Breast epithelium (tissue), 4 donors: ENCODE results near the gene HDAC3. TPM values are rescaled to one million over a fixed set of nuclear protein-coding genes. Genes with fewer than 3 reads are reported as not detected.

ENCODE experiments used
- DNase-seq, 2 donors: peaks; one replicate each; pipeline ENCODE4 v3.0.0-alpha.2; 2019; ENCODE audit warnings: low spot score in 2 of 2
- H3K27ac ChIP-seq, 2 donors: fragments of 200-600 bp; sonication (generic) in 1 of 2; one replicate each; pipeline ENCODE4 v1.5.1; 2016 to 2019; ENCODE audit warnings: mild to moderate bottlenecking in 1 of 2
- H3K27me3 ChIP-seq, 2 donors: fragments of 200-600 bp; sonication (generic) in 1 of 2; one replicate each; pipeline versions ENCODE4 v1.5.1 to v1.6.0; 2017 to 2019; ENCODE audit warnings: control low read depth in 1 of 2, mild to moderate bottlenecking in 1 of 2
- H3K36me3 ChIP-seq: fragments of 200-600 bp; one replicate; pipeline ENCODE4 v1.5.1; 2019
- H3K4me1 ChIP-seq, 2 donors: fragments of 200-600 bp; sonication (generic); one replicate each; pipeline ENCODE4 v1.5.1; 2016 to 2019; ENCODE audit warnings: control low read depth in 1 of 2
- H3K4me3 ChIP-seq, 3 donors: fragments of 200-600 bp; sonication (generic); 1 replicate in 2 of 3; 2 replicates in 1 of 3; pipeline ENCODE4 v1.5.1; 2016 to 2019; ENCODE audit warnings: mild to moderate bottlenecking in 3 of 3, moderate library complexity in 2 of 3
- H3K9me3 ChIP-seq, 2 donors: fragments of 200-600 bp; sonication (generic) in 1 of 2; one replicate each; pipeline ENCODE4 v1.5.1; 2016 to 2019; ENCODE audit warnings: control low read depth in 1 of 2
- POLR2A ChIP-seq: fragments of 450-650 bp; IDR thresholded peaks from one replicate; pipeline ENCODE4 v1.6.1; 2016; ENCODE audit warnings: antibody characterized with exemption, mild to moderate bottlenecking, moderate library complexity
- POLR2AphosphoS5 ChIP-seq, 3 donors: sonication (generic); formaldehyde crosslinking; IDR thresholded peaks; one replicate each; pipeline ENCODE4 v1.6.1; 2017; ENCODE audit warnings: antibody characterized with exemption in 3 of 3
- intact Hi-C: fragments of 100-400 bp; cut with DNase I; formaldehyde crosslinking; loops from one replicate; pipeline ENCODE4 v1.15.1; 2023; ENCODE audit warnings: low total_unique reads
- total RNA-seq, 3 donors: library from RNA; depleted of rRNA; stranded (reverse); fragments of >200 nt; gene quantifications; one replicate each; pipeline ENCODE4 v1.1.0, GENCODE V29; 2016
- TF ChIP-seq, protein P1 (sequence below), 3 donors: fragments of 450-650 bp; IDR thresholded peaks; one replicate each; pipeline ENCODE4 v1.5.1; 2016 to 2017; ENCODE audit warnings: antibody characterized with exemption in 3 of 3, mild to moderate bottlenecking in 3 of 3, moderate library complexity in 3 of 3

HDAC3 gene
- 10 to 100 TPM; 50.2 to 52.5 (median 52.1) TPM for total RNA-seq

GRCh38 chr5:141636413-141637122 is at the start of gene HDAC3, which contains the start of gene RELL2:
HDAC3 (minus strand) TSS chr5:141636849; CDS start chr5:141636790, 59 bp downstream.
RELL2 (plus strand) TSS chr5:141636997; CDS start chr5:141638226, 1,229 bp downstream.
- Histone ChIP-seq H3K27me3 (no peaks in the 10 kb centered on the region), H3K27ac (peak within 1 kb of the TSS; percentile 61 to 91), H3K4me1 (peaks cover 9 to 19% of the 10 kb centered on the region in 2 donors), H3K9me3 (no peaks in the 10 kb centered on the region), H3K4me3 (peak within 1 kb of the TSS; percentile 57 to 98 (median 85)), H3K36me3 (no peaks in the 10 kb centered on the region)
- intact Hi-C loops, result no loop called here
- TF ChIP-seq, protein P1, sequence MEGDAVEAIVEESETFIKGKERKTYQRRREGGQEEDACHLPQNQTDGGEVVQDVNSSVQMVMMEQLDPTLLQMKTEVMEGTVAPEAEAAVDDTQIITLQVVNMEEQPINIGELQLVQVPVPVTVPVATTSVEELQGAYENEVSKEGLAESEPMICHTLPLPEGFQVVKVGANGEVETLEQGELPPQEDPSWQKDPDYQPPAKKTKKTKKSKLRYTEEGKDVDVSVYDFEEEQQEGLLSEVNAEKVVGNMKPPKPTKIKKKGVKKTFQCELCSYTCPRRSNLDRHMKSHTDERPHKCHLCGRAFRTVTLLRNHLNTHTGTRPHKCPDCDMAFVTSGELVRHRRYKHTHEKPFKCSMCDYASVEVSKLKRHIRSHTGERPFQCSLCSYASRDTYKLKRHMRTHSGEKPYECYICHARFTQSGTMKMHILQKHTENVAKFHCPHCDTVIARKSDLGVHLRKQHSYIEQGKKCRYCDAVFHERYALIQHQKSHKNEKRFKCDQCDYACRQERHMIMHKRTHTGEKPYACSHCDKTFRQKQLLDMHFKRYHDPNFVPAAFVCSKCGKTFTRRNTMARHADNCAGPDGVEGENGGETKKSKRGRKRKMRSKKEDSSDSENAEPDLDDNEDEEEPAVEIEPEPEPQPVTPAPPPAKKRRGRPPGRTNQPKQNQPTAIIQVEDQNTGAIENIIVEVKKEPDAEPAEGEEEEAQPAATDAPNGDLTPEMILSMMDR (IDR thresholded peaks at IDR 0.05), result no peak
- TF ChIP-seq POLR2AphosphoS5 (IDR thresholded peaks at IDR 0.05) (peak in 2 of 3 donors; percentile 44 to 55), POLR2A (no peak)
- DNase-seq, result peak; percentile 90 to 96

GRCh38 chr5:141685591-141685990 is 48.9 kb upstream of the HDAC3 start:
- H3K27ac ChIP-seq, result no peak overlapping the region
- intact Hi-C loops, result no loop called here

GRCh38 chr5:141683596-141684141 is 47.0 kb upstream of the HDAC3 start:
- intact Hi-C loops, result no loop called here
- DNase-seq, result no peak
- TF ChIP-seq POLR2AphosphoS5 (IDR thresholded peaks at IDR 0.05) (no peak), POLR2A (no peak)
- TF ChIP-seq, protein P1 (IDR thresholded peaks at IDR 0.05), result no peak
- no peak overlapping the region for H3K27ac ChIP-seq
- H3K4me3 ChIP-seq, result no peak overlapping the region
- H3K9me3 ChIP-seq, result no peaks in the 10 kb centered on the region
- H3K27me3 ChIP-seq, result no peaks in the 10 kb centered on the region
- no peaks in the 10 kb centered on the region for H3K4me1 ChIP-seq
- H3K36me3 ChIP-seq, result no peaks in the 10 kb centered on the region

More at GRCh38 chr5:141685591-141685990, 48.9 kb upstream of the HDAC3 start:
- H3K27me3 ChIP-seq, result no peaks in the 10 kb centered on the region
- no peak for DNase-seq
- H3K9me3 ChIP-seq, result no peaks in the 10 kb centered on the region
- H3K4me1 ChIP-seq, result no peaks in the 10 kb centered on the region
- no peak overlapping the region for H3K4me3 ChIP-seq
- no peaks in the 10 kb centered on the region for H3K36me3 ChIP-seq
- TF ChIP-seq POLR2A, result no peak
- TF ChIP-seq POLR2AphosphoS5 (IDR thresholded peaks at IDR 0.05), result no peak
- TF ChIP-seq, protein P1 (IDR thresholded peaks at IDR 0.05), result no peak

DNA sequence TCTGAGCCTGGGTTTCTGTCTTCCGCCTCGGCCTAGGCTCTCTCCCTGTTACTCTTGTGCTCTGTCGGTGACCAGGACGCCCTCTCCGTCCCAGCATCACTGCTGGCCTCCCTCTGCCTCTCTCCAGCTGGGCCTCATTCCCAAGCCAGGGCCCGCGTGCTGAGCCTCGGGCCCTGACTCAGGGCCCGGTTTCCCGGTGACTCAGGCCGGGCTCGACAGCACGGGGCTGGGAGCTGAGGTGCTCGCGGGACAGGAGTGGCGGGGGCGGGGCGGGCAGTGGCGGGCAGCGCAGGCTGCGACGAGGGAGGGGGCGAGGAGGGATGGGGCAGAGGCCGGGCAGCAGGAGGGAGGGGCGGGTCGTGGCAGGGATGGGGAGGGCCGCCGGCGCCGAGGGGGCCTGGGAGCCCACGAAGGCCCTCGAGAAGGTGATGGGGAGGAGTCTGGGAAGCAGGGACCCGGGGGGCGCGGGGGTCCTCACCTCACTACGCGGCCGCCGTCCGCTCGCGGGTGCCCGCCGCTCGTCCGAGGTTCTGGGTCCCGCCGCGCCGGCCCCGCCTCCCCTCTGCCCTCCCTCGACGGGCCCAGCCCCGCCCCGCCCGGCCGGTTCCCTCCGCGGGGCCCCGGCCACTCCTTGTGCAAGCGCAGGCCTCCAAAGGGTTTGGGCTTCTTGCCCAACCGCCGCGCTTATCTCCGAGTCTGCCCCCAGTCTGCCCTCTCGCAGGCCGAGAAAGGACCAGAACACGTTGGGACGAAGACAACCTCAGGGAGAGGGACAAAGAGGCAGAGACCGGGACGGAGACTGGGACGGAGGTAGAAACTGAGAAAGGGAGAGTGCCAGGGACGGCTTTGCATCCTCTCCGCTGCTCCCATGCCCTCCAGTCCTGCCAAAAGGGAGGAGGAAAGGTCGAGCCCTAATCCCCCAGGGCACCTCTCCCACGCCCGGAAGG is 45.3 kb upstream of the HDAC3 start, which contains the start of gene ARAP3:
Gene ARAP3 (minus strand): TSS at position 536 of the 947 bp plus-strand sequence. CDS start 1,744 bp downstream, outside the sequence.
- Histone ChIP-seq H3K4me1 (no peaks in the 10 kb centered on the region), H3K9me3 (no peaks in the 10 kb centered on the region), H3K27me3 (no peaks in the 10 kb centered on the region), H3K4me3 (peak within 1 kb of the TSS; percentile 41 to 73 (median 60)), H3K27ac (peak within 1 kb of the TSS; percentile 84 to 92), H3K36me3 (no peaks in the 10 kb centered on the region)
- DNase-seq, result peak; percentile 60 to 62
- TF ChIP-seq POLR2AphosphoS5 (IDR thresholded peaks at IDR 0.05) (peak in 1 of 3 donors; percentile 46), POLR2A (no peak)
- TF ChIP-seq, protein P1 (IDR thresholded peaks at IDR 0.05), result no peak
- intact Hi-C loops, result no loop called here
